T47D (cell line): ENCODE results near the gene ALDH18A1.
"Not testable (repeated sequence)": the region's sequence is repeated elsewhere in the genome, so short reads cannot be mapped to it uniquely, and the experiment has no call there.

Experiments
- DNase-seq, 2 experiments: peaks; one replicate each; pipeline versions ENCODE4 v3.0.0 to v3.0.0-alpha.2; 2011 to 2012; ENCODE audit warnings: low read depth in 1 of 2, low spot score in 1 of 2
- JUND ChIP-seq: IDR thresholded peaks from 2 replicates; pipeline ENCODE4 v1.6.1; 2012; ENCODE audit warnings: low read depth
- in situ Hi-C: cut with HindIII; loops from 2 replicates; pipeline ENCODE4 v1.10.0; 2016; ENCODE audit warnings: low sequenced_read_pairs, low pct_unique_long_range_greater_than_20kb

ALDH18A1 gene

DNA sequence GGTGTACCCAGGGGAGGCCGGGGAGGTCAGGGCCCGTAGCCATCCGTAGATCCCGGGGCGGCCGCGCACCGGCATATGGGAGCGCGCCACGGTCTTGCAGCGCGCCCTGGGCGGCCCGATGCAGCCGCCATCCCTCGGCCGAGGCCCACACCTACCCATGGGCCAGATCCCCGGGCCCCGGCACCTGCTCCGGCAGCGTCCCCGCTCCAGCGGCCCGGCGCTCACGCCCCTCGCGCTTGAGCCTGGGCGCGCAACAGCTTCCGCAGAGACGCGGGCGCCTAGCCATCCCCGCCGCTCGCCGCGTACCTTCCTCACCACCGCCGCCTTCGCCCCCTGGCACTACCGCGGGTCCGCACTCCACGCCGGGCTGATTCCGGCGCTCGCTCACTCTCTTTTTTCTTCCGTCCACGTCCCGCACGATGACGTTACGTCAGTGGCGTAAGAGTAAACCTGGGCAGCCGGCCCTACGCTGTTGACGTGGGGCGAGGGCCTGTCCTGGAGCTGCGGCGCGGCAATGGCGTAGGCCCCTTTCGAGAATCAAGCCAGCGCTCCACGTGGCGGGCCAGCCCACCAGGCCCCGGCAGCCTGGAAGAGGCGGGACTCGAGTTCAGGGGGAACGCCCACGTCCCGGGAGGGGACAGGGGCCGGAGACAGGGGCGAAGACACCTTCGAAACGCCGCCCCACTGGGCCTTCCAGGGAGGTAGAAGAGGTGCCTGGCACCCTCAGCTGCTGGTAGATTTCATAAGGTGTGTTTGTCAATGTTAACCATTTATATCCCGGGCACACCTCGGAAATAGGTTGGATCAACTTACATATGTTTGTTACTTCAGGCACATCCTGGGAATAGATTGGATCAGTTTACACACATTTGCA, at the start of gene ALDH18A1:
Gene ALDH18A1 (minus strand): TSS at position 421 of the 874 bp plus-strand sequence. CDS start 3,334 bp downstream, outside the sequence.
- in situ Hi-C loops: no loop called here
- TF ChIP-seq JUND: no peak
- DNase-seq: peak; percentile 89 to 96

DNA sequence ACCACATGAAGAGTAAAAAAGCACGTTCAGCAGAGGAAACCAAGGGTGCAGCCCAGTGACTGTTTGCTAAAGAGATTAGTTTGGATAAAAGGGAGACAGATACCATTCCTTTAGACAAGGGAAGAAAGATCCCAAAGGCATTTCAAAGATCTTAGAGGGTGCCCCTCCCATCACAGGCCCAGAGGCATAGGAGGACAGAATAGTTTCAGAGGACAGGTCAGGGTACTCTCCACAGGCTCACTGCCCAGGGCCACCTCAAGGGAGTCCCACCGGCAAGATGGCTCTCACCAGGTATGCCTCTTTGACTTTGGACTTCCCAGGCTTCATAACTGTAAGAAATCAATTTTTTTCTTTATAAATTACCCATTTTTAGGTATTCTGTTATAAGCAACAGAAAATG, 41.9 kb upstream of the ALDH18A1 start:
- in situ Hi-C loops: no loop called here
- DNase-seq: no peak
- no peak for TF ChIP-seq JUND

DNA sequence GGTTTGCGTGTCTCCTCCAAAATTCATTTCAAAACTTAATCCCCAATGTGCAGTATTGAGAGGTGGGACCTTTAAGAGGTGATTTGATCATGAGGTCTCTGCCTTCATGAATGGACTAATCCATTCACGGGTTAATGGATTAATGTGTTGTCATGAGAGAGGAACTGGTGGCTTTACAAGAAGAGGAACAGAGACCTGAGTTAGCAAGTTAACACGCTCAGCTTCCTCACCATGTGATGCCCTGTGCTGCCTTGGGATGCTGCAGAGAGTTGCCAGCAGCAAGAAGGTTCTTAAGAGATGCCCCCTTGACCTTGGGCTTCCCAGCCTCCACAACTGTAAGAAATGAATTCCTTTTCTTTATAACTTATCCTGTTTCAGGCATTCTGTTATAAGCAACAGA, 40.9 kb upstream of the ALDH18A1 start:
- TF ChIP-seq JUND: no peak
- DNase-seq: no peak
- in situ Hi-C loops: no loop called here

DNA sequence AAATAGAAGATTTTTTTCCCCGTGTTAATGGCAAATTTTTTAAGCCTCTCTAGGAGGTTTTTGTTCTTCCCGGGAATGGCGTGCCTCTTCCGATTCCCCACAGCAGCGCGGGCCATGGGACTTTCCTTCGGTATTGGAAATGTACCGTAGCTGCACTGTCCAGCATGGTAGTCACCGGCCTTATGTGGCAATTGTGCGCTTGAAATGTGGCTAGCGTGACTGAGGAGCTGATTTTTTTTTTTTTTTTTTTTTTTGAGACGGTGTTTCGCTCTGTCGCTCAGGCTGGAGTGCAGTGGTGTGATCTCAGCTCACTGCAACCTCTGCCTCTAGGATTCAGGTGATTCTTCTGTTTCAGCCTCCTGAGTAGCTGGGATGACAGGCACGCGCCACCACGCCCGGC, 38.2 kb upstream of the ALDH18A1 start:
- no peak for TF ChIP-seq JUND

DNA sequence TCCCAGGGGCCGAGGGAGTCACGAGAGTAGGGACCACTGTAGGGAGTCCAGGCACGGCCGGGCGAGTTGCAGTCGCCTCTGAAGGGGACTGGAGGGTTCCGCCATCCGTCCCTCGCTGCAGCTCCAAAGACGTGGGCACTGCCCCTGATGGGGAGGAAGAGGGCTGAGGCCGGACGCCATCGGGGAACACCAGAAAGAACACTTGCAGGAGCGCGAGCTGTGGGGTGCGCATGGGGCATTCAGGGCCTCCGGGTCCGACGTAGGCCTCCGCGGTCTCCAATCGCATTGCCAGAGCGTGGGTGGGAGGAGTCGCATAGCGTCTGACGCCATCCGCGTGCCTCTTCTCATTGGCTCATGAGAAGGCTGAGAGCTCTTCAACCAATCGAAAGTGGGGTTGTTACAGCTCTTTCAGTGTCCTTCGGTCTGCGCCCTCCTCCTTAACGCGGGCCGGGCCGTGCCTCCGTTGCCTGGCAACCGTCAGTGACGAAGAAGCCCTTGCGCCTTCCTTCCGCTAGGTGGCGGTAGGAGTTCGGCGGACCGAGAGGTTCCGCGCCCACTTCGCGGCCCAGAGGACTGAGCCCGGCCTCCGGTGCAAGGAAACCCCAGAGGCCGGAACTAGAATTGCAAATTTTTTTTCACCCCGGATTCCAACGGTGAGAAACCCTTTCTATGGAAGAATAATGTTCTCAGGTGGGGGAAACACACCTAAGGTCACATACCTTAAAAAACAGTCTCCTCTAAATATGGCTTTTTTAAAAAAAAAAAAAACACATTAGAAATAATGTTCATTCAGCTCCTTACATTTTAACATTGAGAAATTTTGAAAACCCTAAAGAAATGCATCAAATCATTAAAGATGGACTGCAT, 37.4 kb upstream of the ALDH18A1 start, which contains the start of gene TCTN3:
Gene TCTN3 (minus strand): TSS at position 260 of the 867 bp plus-strand sequence. CDS start 28 bp downstream, at position 232.
- in situ Hi-C loops: no loop called here
- TF ChIP-seq JUND: no peak
- DNase-seq: peak; percentile 97 to 100

More for the DNA sequence above, 38.2 kb upstream of the ALDH18A1 start:
- no peak for DNase-seq
- in situ Hi-C loops: no loop called here

DNA sequence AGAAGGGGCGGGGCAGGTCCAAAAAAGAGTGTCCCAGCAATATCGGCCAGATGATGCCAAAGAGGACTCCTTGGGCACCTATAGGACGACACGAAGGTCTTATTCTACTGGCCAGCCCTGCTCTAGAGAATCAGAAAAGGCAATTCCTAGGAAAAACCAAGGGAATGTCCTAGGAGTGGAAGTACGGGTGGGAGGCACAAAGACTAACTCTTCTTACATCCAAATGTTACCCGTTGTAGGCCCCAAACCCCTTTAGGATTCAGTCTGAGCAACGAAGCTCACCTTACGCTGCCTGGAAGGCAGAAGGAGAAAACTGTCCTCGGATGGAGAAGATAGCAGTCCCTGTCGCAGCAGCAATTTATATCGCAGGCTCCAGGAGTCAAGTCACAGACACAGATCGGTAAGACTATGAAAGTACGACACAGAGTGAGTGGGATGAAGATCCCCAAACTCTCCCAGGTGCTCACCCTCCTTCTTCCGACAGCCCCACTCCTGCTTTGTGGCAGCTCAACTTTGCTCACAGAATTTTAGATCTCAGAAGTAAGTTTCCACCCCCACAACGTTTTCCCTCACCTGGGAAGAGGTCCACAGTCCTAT, 36.7 kb upstream of the ALDH18A1 start:
- DNase-seq: no peak
- TF ChIP-seq JUND: no peak
- in situ Hi-C loops: no loop called here

DNA sequence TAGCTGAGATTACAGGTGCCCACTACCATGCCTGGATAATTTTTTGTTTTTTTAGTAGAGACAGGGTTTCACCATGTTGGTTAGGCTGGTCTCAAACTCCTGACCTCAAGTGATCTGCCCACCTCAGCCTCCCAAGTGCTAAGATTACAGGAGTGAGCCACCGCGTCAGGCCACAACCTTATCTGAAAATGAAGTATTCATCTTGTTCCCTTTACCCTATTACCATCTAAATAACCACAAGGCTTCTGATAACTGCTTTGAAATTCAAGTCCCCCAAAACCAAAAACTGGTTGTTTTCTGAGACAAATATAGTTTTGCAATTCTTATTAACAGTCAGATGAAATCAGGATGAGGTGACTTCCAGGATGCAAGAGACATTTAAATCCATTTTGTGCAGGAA, 34.8 kb upstream of the ALDH18A1 start:
- TF ChIP-seq JUND: no peak
- in situ Hi-C loops: no loop called here
- no peak for DNase-seq

DNA sequence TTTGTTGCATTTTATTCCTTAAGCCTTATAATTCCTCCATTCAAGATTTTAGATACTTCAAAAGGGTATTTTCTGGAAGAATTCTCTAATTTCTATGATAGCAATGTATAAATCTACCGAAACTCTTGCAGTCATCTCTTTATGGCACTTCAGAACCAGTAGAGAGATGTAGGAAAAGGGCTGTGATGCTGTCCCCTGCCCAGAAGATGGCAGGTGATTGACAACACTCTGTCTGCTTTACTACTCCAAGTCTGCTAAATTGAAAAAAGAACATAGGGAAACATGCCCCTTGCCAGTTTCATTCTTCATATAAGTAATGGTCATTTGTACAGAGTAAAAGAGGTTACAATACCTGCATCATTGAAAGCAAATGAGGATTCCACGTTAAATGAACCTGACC, 32.1 kb upstream of the ALDH18A1 start:
- no peak for DNase-seq
- no peak for TF ChIP-seq JUND
- in situ Hi-C loops: no loop called here

DNA sequence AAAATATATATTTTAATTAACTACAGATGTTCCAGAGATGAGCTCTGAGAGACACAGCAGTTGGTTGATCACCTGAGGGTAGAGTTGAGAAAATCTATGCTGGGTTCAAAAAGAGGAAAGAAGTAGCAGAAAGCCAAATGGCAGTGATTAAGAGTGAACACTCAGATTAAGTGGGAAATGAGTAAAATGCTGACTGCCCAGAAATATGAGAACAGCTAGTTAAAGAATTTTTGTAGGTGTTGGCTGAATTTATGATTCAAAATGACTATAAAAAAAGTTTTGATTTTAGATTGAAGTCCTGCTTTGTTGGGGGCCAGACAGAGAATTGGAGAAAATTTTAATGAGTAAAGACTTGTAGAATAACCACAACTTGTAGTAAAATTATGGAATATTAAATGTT, 27.5 kb upstream of the ALDH18A1 start:
- DNase-seq: no peak
- no peak for TF ChIP-seq JUND
- in situ Hi-C loops: no loop called here

DNA sequence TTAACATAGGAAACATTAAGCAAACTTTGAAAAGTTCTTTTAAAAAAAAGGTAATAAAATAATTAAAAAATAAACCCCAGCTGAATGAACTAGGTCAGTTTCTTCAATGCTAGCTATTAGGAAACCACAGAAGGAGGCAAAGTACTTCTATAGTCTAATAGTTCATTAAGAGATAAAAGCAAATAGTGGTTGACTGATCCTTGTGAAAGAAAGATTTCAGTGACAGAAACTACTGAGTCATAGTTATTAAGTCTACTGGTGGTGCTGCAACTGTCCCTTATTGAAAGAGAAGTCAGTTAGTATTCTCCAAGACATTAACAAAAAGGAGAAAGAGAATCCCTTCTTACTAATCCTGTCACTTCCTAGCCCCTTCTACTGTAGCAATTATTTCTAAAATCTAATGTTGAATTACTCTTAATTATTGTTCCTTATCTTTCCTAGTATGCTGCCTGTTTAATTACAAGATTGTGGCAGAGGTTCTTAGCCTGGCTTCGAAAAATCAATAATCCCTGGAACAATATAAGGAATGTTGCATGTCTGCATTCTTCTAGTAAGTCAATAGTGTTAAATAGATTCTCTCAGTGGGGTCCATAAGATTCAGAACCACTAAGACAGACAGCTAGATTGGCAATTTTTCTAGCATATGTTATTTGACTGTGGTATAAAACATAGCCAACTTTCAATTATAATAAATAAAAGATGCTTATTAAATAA, 19.0 kb upstream of the ALDH18A1 start:
- in situ Hi-C loops: no loop called here
- TF ChIP-seq JUND: no peak
- peak in 1 of 2 experiments; percentile 64 for DNase-seq

DNA sequence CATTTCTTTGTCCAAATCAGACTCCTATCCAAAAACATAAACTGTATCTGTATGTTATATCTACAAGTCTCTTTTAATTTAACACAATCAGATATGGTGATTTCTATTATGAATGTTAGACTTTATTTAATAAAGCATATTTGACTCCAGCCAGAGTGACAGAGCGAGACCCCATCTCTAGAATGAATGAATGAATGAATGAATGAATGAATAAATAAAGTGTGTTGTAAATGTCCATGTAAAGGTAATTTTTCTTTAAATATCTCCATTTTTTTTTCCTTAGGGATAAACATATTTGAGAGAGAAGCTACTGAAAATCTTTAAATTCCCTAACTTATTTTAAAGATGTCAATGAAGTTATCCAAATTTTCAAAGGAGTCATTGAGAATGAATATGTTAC, 18.1 kb upstream of the ALDH18A1 start:
- in situ Hi-C loops: no loop called here
- DNase-seq: no peak
- TF ChIP-seq JUND: no peak

DNA sequence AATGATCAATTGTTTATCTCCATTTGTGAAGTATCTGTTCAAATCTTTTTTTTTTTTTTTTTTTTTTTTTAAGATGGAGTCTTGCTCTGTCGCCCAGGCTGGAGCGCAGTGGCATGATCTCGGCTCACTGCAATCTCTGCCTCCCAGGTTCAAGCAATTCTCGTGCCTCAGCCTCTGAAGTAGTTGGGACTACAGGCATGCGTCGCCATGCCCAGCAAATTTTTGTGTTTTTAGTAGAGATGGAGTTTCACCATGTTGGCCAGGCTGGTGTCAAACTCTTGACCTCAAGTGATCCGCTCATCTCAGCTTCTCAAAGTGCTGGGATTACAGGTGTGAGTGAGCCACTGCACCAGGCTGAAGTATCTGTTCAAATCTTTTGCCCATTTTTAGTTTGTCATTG, 16.1 kb upstream of the ALDH18A1 start:
- in situ Hi-C loops, DNase-seq: not testable (repeated sequence)
